H9 (cell line): ENCODE results near the gene MRPL52. TPM values are rescaled to one million over a fixed set of nuclear protein-coding genes. Genes with fewer than 3 reads are reported as not detected.
A peak's percentile ranks its signal among the peaks of the same experiment; 100 is the strongest.

Experiments
- DNase-seq: peaks from one replicate; pipeline ENCODE4 v3.0.0-alpha.2; 2017
- H2AFZ ChIP-seq: one replicate; pipeline ENCODE4 v1.6.1; 2013; ENCODE audit warnings: mild to moderate bottlenecking, low read length, control low read depth, moderate library complexity
- H2AK5ac ChIP-seq: 2 replicates; pipeline ENCODE4 v1.6.1; 2013; ENCODE audit warnings: low read length, control low read depth, mixed read lengths; ENCODE audit not compliant: insufficient read length
- H2BK120ac ChIP-seq: one replicate; pipeline ENCODE4 v1.6.1; 2013; ENCODE audit warnings: low read depth, mild to moderate bottlenecking, low read length, control low read depth, inconsistent platforms; ENCODE audit not compliant: poor library complexity, severe bottlenecking
- H2BK12ac ChIP-seq: 2 replicates; pipeline ENCODE4 v1.6.1; 2013; ENCODE audit warnings: low read length, control low read depth, mixed read lengths, low read depth; ENCODE audit not compliant: insufficient read length
- H2BK15ac ChIP-seq: 2 replicates; pipeline ENCODE4 v1.6.1; 2013; ENCODE audit warnings: low read depth, low read length, control low read depth
- H2BK20ac ChIP-seq: one replicate; pipeline ENCODE4 v1.6.1; 2013; ENCODE audit warnings: low read depth, mild to moderate bottlenecking, low read length, control low read depth, inconsistent platforms; ENCODE audit not compliant: poor library complexity, severe bottlenecking
- H2BK5ac ChIP-seq: 2 replicates; pipeline ENCODE4 v1.6.1; 2013; ENCODE audit warnings: low read length, control low read depth, mixed read lengths; ENCODE audit not compliant: insufficient read length
- H3K14ac ChIP-seq: 2 replicates; pipeline ENCODE4 v1.6.1; 2013; ENCODE audit warnings: low read length, control low read depth; ENCODE audit not compliant: insufficient read depth
- H3K18ac ChIP-seq: 2 replicates; pipeline ENCODE4 v1.6.1; 2013; ENCODE audit warnings: low read depth, mild to moderate bottlenecking, mixed read lengths, low read length, control low read depth; ENCODE audit not compliant: insufficient read length
- H3K23ac ChIP-seq: 2 replicates; pipeline ENCODE4 v1.6.1; 2013; ENCODE audit warnings: low read length, control low read depth, mixed read lengths, low read depth; ENCODE audit not compliant: insufficient read length
- H3K23me2 ChIP-seq: 2 replicates; pipeline ENCODE4 v1.6.1; 2013; ENCODE audit warnings: low read depth, mild to moderate bottlenecking, mixed read lengths, low read length, control low read depth; ENCODE audit not compliant: insufficient read length, poor library complexity, severe bottlenecking
- H3K27ac ChIP-seq: 2 replicates; pipeline ENCODE4 v1.5.1; 2013; ENCODE audit warnings: low read length, control low read depth, mixed read lengths, low read depth; ENCODE audit not compliant: insufficient read length
- H3K27me3 ChIP-seq: 2 replicates; pipeline ENCODE4 v1.6.1; 2013; ENCODE audit warnings: low read length, control low read depth, inconsistent platforms; ENCODE audit not compliant: insufficient read depth
- H3K4ac ChIP-seq: 2 replicates; pipeline ENCODE4 v1.6.1; 2013; ENCODE audit warnings: low read depth, mild to moderate bottlenecking, control low read depth, inconsistent platforms, low read length, moderate library complexity
- H3K4me1 ChIP-seq: 2 replicates; pipeline ENCODE4 v1.6.1; 2013; ENCODE audit warnings: low read length, control low read depth, inconsistent platforms; ENCODE audit not compliant: insufficient read depth
- H3K4me2 ChIP-seq: 2 replicates; pipeline ENCODE4 v1.6.1; 2013; ENCODE audit warnings: low read length, control low read depth, mixed read lengths; ENCODE audit not compliant: insufficient read length, insufficient read depth
- H3K56ac ChIP-seq: 2 replicates; pipeline ENCODE4 v1.6.1; 2013; ENCODE audit warnings: low read depth, mild to moderate bottlenecking, mixed read lengths, low read length, control low read depth; ENCODE audit not compliant: insufficient read length
- H3K79me1 ChIP-seq: 2 replicates; pipeline ENCODE4 v1.6.1; 2013; ENCODE audit warnings: low read depth, mild to moderate bottlenecking, moderate library complexity, low read length, control low read depth, inconsistent platforms; ENCODE audit not compliant: insufficient read depth, poor library complexity, severe bottlenecking
- H3K79me2 ChIP-seq: 2 replicates; pipeline ENCODE4 v1.6.1; 2013; ENCODE audit warnings: low read length, control low read depth, inconsistent platforms; ENCODE audit not compliant: insufficient read depth
- H3K9ac ChIP-seq: 2 replicates; pipeline ENCODE4 v1.6.1; 2013; ENCODE audit warnings: low read length, control low read depth, mixed read lengths; ENCODE audit not compliant: insufficient read length; ENCODE audit errors: extremely low read depth
- H3K9me3 ChIP-seq: one replicate; pipeline ENCODE4 v1.6.1; 2013; ENCODE audit warnings: low read depth, low read length, inconsistent platforms; ENCODE audit not compliant: control insufficient read depth
- H3T11ph ChIP-seq: one replicate; pipeline ENCODE4 v1.6.1; 2013; ENCODE audit warnings: mild to moderate bottlenecking, low read length, control low read depth, inconsistent platforms
- H4K20me1 ChIP-seq: one replicate; pipeline ENCODE4 v1.6.1; 2013; ENCODE audit not compliant: control insufficient read depth, insufficient read length, insufficient read depth
- H4K5ac ChIP-seq: 2 replicates; pipeline ENCODE4 v1.6.1; 2013; ENCODE audit warnings: low read depth, mild to moderate bottlenecking, mixed read lengths, low read length, control low read depth; ENCODE audit not compliant: insufficient read length
- H4K8ac ChIP-seq: replicated peaks from 2 replicates; pipeline ENCODE4 v1.6.1; 2013; ENCODE audit warnings: low read length, control low read depth, mixed read lengths, low read depth; ENCODE audit not compliant: insufficient read length
- H4K91ac ChIP-seq: 2 replicates; pipeline ENCODE4 v1.6.1; 2013; ENCODE audit warnings: low read depth, mild to moderate bottlenecking, moderate library complexity, mixed read lengths, low read length, control low read depth; ENCODE audit not compliant: insufficient read length
- H3K27ac Mint-ChIP-seq, 3 experiments: 2 replicates in 2 of 3; 3 replicates in 1 of 3; pipeline ENCODE4 v1.8.0; 2020 to 2021; ENCODE audit warnings: mixed read lengths in 3 of 3, mild to moderate bottlenecking in 1 of 3, moderate library complexity in 1 of 3
- H3K27me3 Mint-ChIP-seq: 2 replicates; pipeline ENCODE4 v1.8.0; 2021; ENCODE audit warnings: low read depth, mild to moderate bottlenecking, moderate library complexity, mixed read lengths
- H3K36me3 Mint-ChIP-seq, 3 experiments: 2 replicates in 2 of 3; 3 replicates in 1 of 3; pipeline ENCODE4 v1.8.0; 2020 to 2021; ENCODE audit warnings: low read depth in 3 of 3, mixed read lengths in 3 of 3; ENCODE audit not compliant: insufficient read depth in 1 of 3
- H3K4me1 Mint-ChIP-seq, 2 experiments: 2 replicates each; pipeline ENCODE4 v1.8.0; 2020; ENCODE audit warnings: mixed read lengths in 2 of 2
- H3K4me3 Mint-ChIP-seq, 2 experiments: 2 replicates in 1 of 2; 3 replicates in 1 of 2; pipeline ENCODE4 v1.8.0; 2020 to 2021; ENCODE audit warnings: mild to moderate bottlenecking in 2 of 2, mixed read lengths in 2 of 2, moderate library complexity in 1 of 2
- H3K9me3 Mint-ChIP-seq, 2 experiments: 2 replicates in 1 of 2; 3 replicates in 1 of 2; pipeline ENCODE4 v1.8.0; 2020; ENCODE audit warnings: mild to moderate bottlenecking in 2 of 2, mixed read lengths in 2 of 2, moderate library complexity in 1 of 2
- CTCF ChIP-seq: fragments of 200-600 bp; sonication (generic); conservative IDR thresholded peaks from 3 replicates; pipeline ENCODE4 v1.8.0; 2021; ENCODE audit warnings: antibody characterized with exemption, mild to moderate bottlenecking
- WGBS: extraction: QIAGEN DNeasy Blood & Tissue Kit; methylation state at CpG from one replicate; pipeline ENCODE4 v1.1.7; 2013; ENCODE audit warnings: missing lambda C conversion rate, low lambda C conversion rate, mixed read lengths; ENCODE audit not compliant: insufficient read length; ENCODE audit errors: extremely low coverage; 5-methylcytosine and 5-hydroxymethylcytosine counted together
- total RNA-seq: library from RNA; stranded (reverse); gene quantifications from 2 replicates; pipeline ENCODE4 v1.2.1, GENCODE V29; 2021

MRPL52 gene
- total RNA-seq, 1 experiment from 2014 or later = 190 TPM

- no peak for TF ChIP-seq CTCF
- no peak within 1 kb of the TSS for H3T11ph ChIP-seq
- no peaks in the 10 kb centered on the region for H4K20me1 ChIP-seq
- no peak within 1 kb of the TSS for H3K23ac ChIP-seq
- H3K4me1 ChIP-seq = peaks cover 4% of the 10 kb centered on the region; the same call in 1 of the 2 replicates
- H3K79me1 ChIP-seq = no peaks in the 10 kb centered on the region
- peak within 1 kb of the TSS; percentile 71 for H3K4me2 ChIP-seq
- no peaks in the 10 kb centered on the region for H3K9me3 Mint-ChIP-seq
- H4K8ac ChIP-seq = no peak within 1 kb of the TSS
- WGBS = no CpG with 5 or more reads among the region's 50 CpGs
- H2BK12ac ChIP-seq = no peak within 1 kb of the TSS
- H3K79me2 ChIP-seq = no peaks in the 10 kb centered on the region
- H2BK120ac ChIP-seq = no peak within 1 kb of the TSS
- no peak within 1 kb of the TSS for H4K91ac ChIP-seq
- H3K14ac ChIP-seq = no peak within 1 kb of the TSS; the same call in 1 of the 2 replicates
- H3K27me3 Mint-ChIP-seq = no peaks in the 10 kb centered on the region
- peak within 1 kb of the TSS; percentile 77 to 92 for H3K4me3 Mint-ChIP-seq
- H3K27ac ChIP-seq = peak within 1 kb of the TSS; percentile 71
- H3K56ac ChIP-seq = no peak within 1 kb of the TSS
- no peak within 1 kb of the TSS for H2BK20ac ChIP-seq
- no peaks in the 10 kb centered on the region for H3K9me3 ChIP-seq
- no peaks in the 10 kb centered on the region for H3K27me3 ChIP-seq
- peak; percentile 97 for DNase-seq
- H3K4me1 Mint-ChIP-seq = peaks cover 14 to 17% of the 10 kb centered on the region in 2 experiments
- H3K4ac ChIP-seq = no peak within 1 kb of the TSS
- no peak within 1 kb of the TSS for H2BK5ac ChIP-seq
- H4K5ac ChIP-seq = no peak within 1 kb of the TSS
- no peak within 1 kb of the TSS for H3K18ac ChIP-seq
- peak within 1 kb of the TSS; percentile 96 to 97 (median 97); a peak in 6 of 7 replicates for H3K27ac Mint-ChIP-seq
- no peak within 1 kb of the TSS for H2BK15ac ChIP-seq
- no peak within 1 kb of the TSS for H2AFZ ChIP-seq
- peaks cover 0 to 11% (median 5%) of the 10 kb centered on the region in 3 experiments for H3K36me3 Mint-ChIP-seq
- H3K23me2 ChIP-seq = no peaks in the 10 kb centered on the region
- no peak within 1 kb of the TSS for H2AK5ac ChIP-seq
- H3K9ac ChIP-seq = peak within 1 kb of the TSS; percentile 51
Measured at GRCh38 chr14:22871224-22872032, 41.7 kb downstream of the MRPL52 start, which contains the start of gene LRP10. Gene LRP10, plus strand, starts transcription at chr14:22871740. Its CDS starts 564 bp downstream, at chr14:22872304.
